Measurements from ENCODE around the gene CCDC136.

Gene CCDC136

GRCh38 chr7:128801003-128801402, 9.2 kb downstream of the CCDC136 start:
- no peak overlapping the region for H4K8ac ChIP-seq (ENCODE audit: low read depth, low read length)
- no peak overlapping the region for H3K9ac ChIP-seq (ENCODE audit: low read length)
- no peaks in the 10 kb centered on the region for H3K79me2 ChIP-seq (ENCODE audit: control insufficient read depth, insufficient read depth, low read length, poor library complexity)
- H2AFZ ChIP-seq (ENCODE audit: insufficient read depth, low read length, poor library complexity), result no peak overlapping the region
- no peak overlapping the region for H4K12ac ChIP-seq (ENCODE audit: low read depth, low read length)
- WGBS (ENCODE audit: extremely low coverage, insufficient coverage, insufficient read length), result no CpG with 5 or more reads among the region's 9 CpGs
- no peak overlapping the region for H3K23ac ChIP-seq (ENCODE audit: low read length)
- no peaks in the 10 kb centered on the region for H3K36me3 ChIP-seq (ENCODE audit: control insufficient read depth in 1 of 2, insufficient read depth in 2 of 2, low read length in 2 of 2)
- H2AK5ac ChIP-seq (ENCODE audit: low read length), result no peak overlapping the region
- DNase-seq, result no peak
- H3K27me3 ChIP-seq (ENCODE audit: insufficient read depth, low read length), result no peaks in the 10 kb centered on the region
- H3K27ac ChIP-seq (ENCODE audit: low read depth, low read length), result no peak overlapping the region
- H3K18ac ChIP-seq (ENCODE audit: low read length), result no peak overlapping the region
- no peak overlapping the region for H3K14ac ChIP-seq (ENCODE audit: low read length)
- H2BK5ac ChIP-seq (ENCODE audit: low read depth, low read length, poor library complexity), result no peak overlapping the region
- no peak overlapping the region for H2BK120ac ChIP-seq (ENCODE audit: insufficient read depth, low read length, poor library complexity)
- H2BK12ac ChIP-seq (ENCODE audit: low read length), result no peak overlapping the region
- H4K91ac ChIP-seq (ENCODE audit: low read depth, low read length), result no peak overlapping the region
- H3K79me1 ChIP-seq (ENCODE audit: low read length), result no peaks in the 10 kb centered on the region
- no peak overlapping the region for H3K4me3 ChIP-seq (ENCODE audit: low read depth, low read length)
- peaks cover 0 to 4% of the 10 kb centered on the region in 2 experiments for H3K4me1 ChIP-seq (ENCODE audit: control insufficient read depth in 1 of 2, insufficient read depth in 2 of 2, low read length in 2 of 2)
- no peaks in the 10 kb centered on the region for H3K9me3 ChIP-seq (ENCODE audit: insufficient read depth, low read depth, low read length)
- H3K4ac ChIP-seq (ENCODE audit: low read depth, low read length), result no peak overlapping the region
- H3K4me2 ChIP-seq (ENCODE audit: low read length), result no peak overlapping the region

- H3K79me2 ChIP-seq (ENCODE audit: control insufficient read depth, insufficient read depth, low read length, poor library complexity), result no peaks in the 10 kb centered on the region
- H3K9ac ChIP-seq (ENCODE audit: low read length), result no peak overlapping the region
- H3K18ac ChIP-seq (ENCODE audit: low read length), result no peak overlapping the region
- no peaks in the 10 kb centered on the region for H3K79me1 ChIP-seq (ENCODE audit: low read length)
- H4K91ac ChIP-seq (ENCODE audit: low read depth, low read length), result no peak overlapping the region
- H3K36me3 ChIP-seq (ENCODE audit: control insufficient read depth in 1 of 2, insufficient read depth in 2 of 2, low read length in 2 of 2), result no peaks in the 10 kb centered on the region
- no peak overlapping the region for H2BK120ac ChIP-seq (ENCODE audit: insufficient read depth, low read length, poor library complexity)
- no peak overlapping the region for H2AK5ac ChIP-seq (ENCODE audit: low read length)
- H3K9me3 ChIP-seq (ENCODE audit: insufficient read depth, low read depth, low read length), result no peaks in the 10 kb centered on the region
- H4K12ac ChIP-seq (ENCODE audit: low read depth, low read length), result no peak overlapping the region
- H3K23ac ChIP-seq (ENCODE audit: low read length), result no peak overlapping the region
- no peak overlapping the region for H3K27ac ChIP-seq (ENCODE audit: low read depth, low read length)
- no peak for DNase-seq
- no peak overlapping the region for H2BK5ac ChIP-seq (ENCODE audit: low read depth, low read length, poor library complexity)
- H2BK12ac ChIP-seq (ENCODE audit: low read length), result no peak overlapping the region
- WGBS (ENCODE audit: extremely low coverage, insufficient coverage, insufficient read length), result no CpG with 5 or more reads among the region's 2 CpGs
- H3K14ac ChIP-seq (ENCODE audit: low read length), result no peak overlapping the region
- H4K8ac ChIP-seq (ENCODE audit: low read depth, low read length), result no peak overlapping the region
- no peak overlapping the region for H3K4me2 ChIP-seq (ENCODE audit: low read length)
- no peak overlapping the region for H3K4ac ChIP-seq (ENCODE audit: low read depth, low read length)
- no peaks in the 10 kb centered on the region for H3K27me3 ChIP-seq (ENCODE audit: insufficient read depth, low read length)
- no peak overlapping the region for H2AFZ ChIP-seq (ENCODE audit: insufficient read depth, low read length, poor library complexity)
- H3K4me1 ChIP-seq (ENCODE audit: control insufficient read depth in 1 of 2, insufficient read depth in 2 of 2, low read length in 2 of 2), result peaks cover 0 to 4% of the 10 kb centered on the region in 2 experiments
- no peak overlapping the region for H3K4me3 ChIP-seq (ENCODE audit: low read depth, low read length)
Measured at GRCh38 chr7:128801667-128802418, 10.1 kb downstream of the CCDC136 start.

GRCh38 chr7:128804484-128804883, 12.7 kb downstream of the CCDC136 start:
- Histone ChIP-seq H3K9me3 (ENCODE audit: insufficient read depth, low read depth, low read length) (no peaks in the 10 kb centered on the region), H2BK120ac (ENCODE audit: insufficient read depth, low read length, poor library complexity) (no peak overlapping the region), H3K27me3 (ENCODE audit: insufficient read depth, low read length) (no peaks in the 10 kb centered on the region), H3K14ac (ENCODE audit: low read length) (no peak overlapping the region), H3K79me2 (ENCODE audit: control insufficient read depth, insufficient read depth, low read length, poor library complexity) (no peaks in the 10 kb centered on the region), H3K36me3 (ENCODE audit: control insufficient read depth in 1 of 2, insufficient read depth in 2 of 2, low read length in 2 of 2) (no peaks in the 10 kb centered on the region), H3K4me3 (ENCODE audit: low read depth, low read length) (no peak overlapping the region), H3K9ac (ENCODE audit: low read length) (no peak overlapping the region), H3K23ac (ENCODE audit: low read length) (no peak overlapping the region), H4K91ac (ENCODE audit: low read depth, low read length) (no peak overlapping the region), H3K4me2 (ENCODE audit: low read length) (no peak overlapping the region), H4K8ac (ENCODE audit: low read depth, low read length) (no peak overlapping the region), H3K27ac (ENCODE audit: low read depth, low read length) (no peak overlapping the region), H2BK12ac (ENCODE audit: low read length) (no peak overlapping the region), H3K4me1 (ENCODE audit: control insufficient read depth in 1 of 2, insufficient read depth in 2 of 2, low read length in 2 of 2) (peaks cover 0 to 4% of the 10 kb centered on the region in 2 experiments), H2AFZ (ENCODE audit: insufficient read depth, low read length, poor library complexity) (no peak overlapping the region), H3K79me1 (ENCODE audit: low read length) (no peaks in the 10 kb centered on the region), H3K4ac (ENCODE audit: low read depth, low read length) (no peak overlapping the region), H4K12ac (ENCODE audit: low read depth, low read length) (no peak overlapping the region), H2AK5ac (ENCODE audit: low read length) (no peak overlapping the region), H3K18ac (ENCODE audit: low read length) (no peak overlapping the region), H2BK5ac (ENCODE audit: low read depth, low read length, poor library complexity) (no peak overlapping the region)
- DNase-seq, result no peak
- no CpG with 5 or more reads among the region's 6 CpGs for WGBS (ENCODE audit: extremely low coverage, insufficient coverage, insufficient read length)

GRCh38 chr7:128805225-128805624, 13.5 kb downstream of the CCDC136 start:
- no peak overlapping the region for H2BK12ac ChIP-seq (ENCODE audit: low read length)
- no peak overlapping the region for H3K18ac ChIP-seq (ENCODE audit: low read length)
- no peak overlapping the region for H3K14ac ChIP-seq (ENCODE audit: low read length)
- no peaks in the 10 kb centered on the region for H3K79me2 ChIP-seq (ENCODE audit: control insufficient read depth, insufficient read depth, low read length, poor library complexity)
- no peak overlapping the region for H2AK5ac ChIP-seq (ENCODE audit: low read length)
- H3K27me3 ChIP-seq (ENCODE audit: insufficient read depth, low read length), result no peaks in the 10 kb centered on the region
- no peaks in the 10 kb centered on the region for H3K9me3 ChIP-seq (ENCODE audit: insufficient read depth, low read depth, low read length)
- H4K8ac ChIP-seq (ENCODE audit: low read depth, low read length), result no peak overlapping the region
- H3K79me1 ChIP-seq (ENCODE audit: low read length), result no peaks in the 10 kb centered on the region
- no peak overlapping the region for H3K27ac ChIP-seq (ENCODE audit: low read depth, low read length)
- no CpG with 5 or more reads among the region's 5 CpGs for WGBS (ENCODE audit: extremely low coverage, insufficient coverage, insufficient read length)
- no peak overlapping the region for H2BK5ac ChIP-seq (ENCODE audit: low read depth, low read length, poor library complexity)
- no peak overlapping the region for H3K9ac ChIP-seq (ENCODE audit: low read length)
- peaks cover 0 to 4% of the 10 kb centered on the region in 2 experiments for H3K4me1 ChIP-seq (ENCODE audit: control insufficient read depth in 1 of 2, insufficient read depth in 2 of 2, low read length in 2 of 2)
- H3K4ac ChIP-seq (ENCODE audit: low read depth, low read length), result no peak overlapping the region
- no peak overlapping the region for H4K91ac ChIP-seq (ENCODE audit: low read depth, low read length)
- DNase-seq, result no peak
- no peak overlapping the region for H2AFZ ChIP-seq (ENCODE audit: insufficient read depth, low read length, poor library complexity)
- no peak overlapping the region for H3K4me2 ChIP-seq (ENCODE audit: low read length)
- no peak overlapping the region for H2BK120ac ChIP-seq (ENCODE audit: insufficient read depth, low read length, poor library complexity)
- H3K36me3 ChIP-seq (ENCODE audit: control insufficient read depth in 1 of 2, insufficient read depth in 2 of 2, low read length in 2 of 2), result no peaks in the 10 kb centered on the region
- H4K12ac ChIP-seq (ENCODE audit: low read depth, low read length), result no peak overlapping the region
- H3K23ac ChIP-seq (ENCODE audit: low read length), result no peak overlapping the region
- H3K4me3 ChIP-seq (ENCODE audit: low read depth, low read length), result no peak overlapping the region

Data from trophoblast cell (in vitro differentiated cells and primary cell).